ENCODE results near the gene PROSER3. TPM values are rescaled to one million over a fixed set of nuclear protein-coding genes. Genes with fewer than 3 reads are reported as not detected.

Gene PROSER3
- total RNA-seq, 1 donor from 2014 or later: 11.7 TPM

GRCh38 chr19:35734889-35735288 is 23.1 kb upstream of the PROSER3 start:
- intact Hi-C loops (cut with DNase I): no loop called here
- no peak for DNase-seq (ENCODE audit: low spot score)

GRCh38 chr19:35736913-35737886 is 20.8 kb upstream of the PROSER3 start:
- DNase-seq (ENCODE audit: low spot score): no peak
- intact Hi-C loops (cut with DNase I): no loop called here

- intact Hi-C loops (cut with DNase I): no loop called here
- DNase-seq (ENCODE audit: low spot score): no peak
Measured at GRCh38 chr19:35738021-35738886, 19.7 kb upstream of the PROSER3 start.

GRCh38 chr19:35738887-35739229 is 19.1 kb upstream of the PROSER3 start:
- DNase-seq (ENCODE audit: low spot score): no peak
- intact Hi-C loops (cut with DNase I): no loop called here

- DNase-seq (ENCODE audit: low spot score): no peak
- intact Hi-C loops (cut with DNase I): loop anchor here (2.0 kb wide), 1 partner anchor 23 kb away; no protein-coding TSS in a partner anchor
Measured at GRCh38 chr19:35739275-35740107, 18.5 kb upstream of the PROSER3 start.

GRCh38 chr19:35740108-35740422 is 17.9 kb upstream of the PROSER3 start:
- no peak for DNase-seq (ENCODE audit: low spot score)
- intact Hi-C loops (cut with DNase I): loop anchor here (2.0 kb wide), 1 partner anchor 23 kb away; no protein-coding TSS in a partner anchor

- peak; percentile 99 for DNase-seq (ENCODE audit: low spot score)
- intact Hi-C loops (cut with DNase I): loop anchor here (2.0 kb wide), 1 partner anchor 24 kb away; no protein-coding TSS in a partner anchor
Measured at GRCh38 chr19:35740423-35741202, 17.4 kb upstream of the PROSER3 start.

GRCh38 chr19:35741203-35741515 is 16.8 kb upstream of the PROSER3 start:
- intact Hi-C loops (cut with DNase I): loop anchor here (2.0 kb wide), 1 partner anchor 24 kb away; no protein-coding TSS in a partner anchor
- DNase-seq (ENCODE audit: low spot score): no peak

- intact Hi-C loops (cut with DNase I): no loop called here
- no peak for DNase-seq (ENCODE audit: low spot score)
Measured at GRCh38 chr19:35742121-35742724, 15.8 kb upstream of the PROSER3 start, which contains the start of gene IGFLR1. Gene IGFLR1, minus strand, starts transcription at chr19:35742452. Its CDS starts 1,272 bp downstream, at chr19:35741180.

- intact Hi-C loops (cut with DNase I): loop anchor here (2.0 kb wide), 1 partner anchor 187 kb away; no protein-coding TSS in a partner anchor
- DNase-seq (ENCODE audit: low spot score): no peak
Measured at GRCh38 chr19:35743640-35744429, 14.1 kb upstream of the PROSER3 start.

GRCh38 chr19:35744430-35745327 is 13.3 kb upstream of the PROSER3 start:
- intact Hi-C loops (cut with DNase I): loop anchor here (2.0 kb wide), 1 partner anchor 186 kb away; no protein-coding TSS in a partner anchor
- peak; percentile 98 for DNase-seq (ENCODE audit: low spot score)

- intact Hi-C loops (cut with DNase I): loop anchor here (2.0 kb wide), 1 partner anchor 185 kb away; no protein-coding TSS in a partner anchor
Measured at GRCh38 chr19:35745328-35746086, 12.5 kb upstream of the PROSER3 start, which contains the start of the genes PSENEN and U2AF1L4. Gene PSENEN, plus strand, starts transcription at chr19:35745651. Its CDS starts 280 bp downstream, at chr19:35745931. Gene U2AF1L4, minus strand, starts transcription at chr19:35745418. Its CDS starts 27 bp downstream, at chr19:35745391.

GRCh38 chr19:35746087-35746462 is 11.9 kb upstream of the PROSER3 start:
- DNase-seq (ENCODE audit: low spot score): no peak
- intact Hi-C loops (cut with DNase I): no loop called here

More at GRCh38 chr19:35745328-35746086, 12.5 kb upstream of the PROSER3 start, which contains the start of the genes PSENEN and U2AF1L4:
- peak; percentile 98 for DNase-seq (ENCODE audit: low spot score)

- intact Hi-C loops (cut with DNase I): no loop called here
- DNase-seq (ENCODE audit: low spot score): no peak
Measured at GRCh38 chr19:35746531-35746930, 11.4 kb upstream of the PROSER3 start.

Measured in cardiac septum (tissue), 1 donor.